SU-DHL-6 (cell line): Measurements from ENCODE around the gene AKIRIN1.
"Not testable (repeated sequence)": the region's sequence is repeated elsewhere in the genome, so short reads cannot be mapped to it uniquely, and the experiment has no call there.

Experiments
- H2AFZ ChIP-seq: fragments of 200-600 bp; sonication (generic); 2 replicates; pipeline ENCODE4 v1.6.1; 2014; ENCODE audit warnings: low read depth, mild to moderate bottlenecking, moderate library complexity, mixed read lengths, antibody characterized with exemption, low read length; ENCODE audit not compliant: severe bottlenecking
- H3F3A ChIP-seq: fragments of 200-600 bp; shearing (Covaris generic); 2 replicates; pipeline ENCODE4 v1.6.0; 2016; ENCODE audit warnings: antibody characterized with exemption, mild to moderate bottlenecking; ENCODE audit not compliant: insufficient read depth
- H3K27ac ChIP-seq: fragments of 200-600 bp; sonication (generic); 2 replicates; pipeline ENCODE4 v1.5.1; 2016; ENCODE audit warnings: low read depth, mild to moderate bottlenecking, low read length, moderate library complexity, mixed read lengths
- H3K27me3 ChIP-seq: fragments of 200-600 bp; sonication (generic), shearing (Covaris generic); 2 replicates; pipeline ENCODE4 v1.6.0; 2014; ENCODE audit warnings: mild to moderate bottlenecking, low read length
- H3K36me3 ChIP-seq: fragments of 200-600 bp; sonication (generic); 2 replicates; pipeline ENCODE4 v1.6.1; 2014; ENCODE audit warnings: mild to moderate bottlenecking, low read length, mixed read lengths
- H3K4me2 ChIP-seq: fragments of 300-600, 200-600 bp; shearing (Covaris generic), sonication (generic); 2 replicates; pipeline ENCODE4 v1.6.0; 2014; ENCODE audit warnings: low read length, low read depth, mild to moderate bottlenecking; ENCODE audit not compliant: poor library complexity, severe bottlenecking
- H3K4me3 ChIP-seq: fragments of 200-600 bp; sonication (generic); 2 replicates; pipeline ENCODE4 v1.5.1; 2014; ENCODE audit warnings: antibody characterized with exemption, low read length, mild to moderate bottlenecking, mixed read lengths; ENCODE audit not compliant: insufficient read depth, poor library complexity, severe bottlenecking
- H3K79me2 ChIP-seq: fragments of 200-600 bp; sonication (generic); 2 replicates; pipeline ENCODE4 v1.6.1; 2014; ENCODE audit warnings: mild to moderate bottlenecking, low read length, moderate library complexity; ENCODE audit not compliant: insufficient read depth
- H3K9ac ChIP-seq: fragments of 200-600 bp; sonication (generic); 2 replicates; pipeline ENCODE4 v1.7.0; 2014; ENCODE audit warnings: mild to moderate bottlenecking, low read length
- H3K9me2 ChIP-seq: fragments of 200-600 bp; sonication (generic); replicated peaks from 2 replicates; pipeline ENCODE4 v1.6.1; 2014; ENCODE audit warnings: low read length; ENCODE audit not compliant: insufficient read depth
- H3K9me3 ChIP-seq: fragments of 200-600 bp; sonication (generic); 2 replicates; pipeline ENCODE4 v1.6.1; 2014; ENCODE audit warnings: low read length, mixed read lengths; ENCODE audit not compliant: insufficient read depth
- H4K20me1 ChIP-seq: fragments of 200-600 bp; sonication (generic); 2 replicates; pipeline ENCODE4 v1.6.1; 2014; ENCODE audit warnings: low read depth, mild to moderate bottlenecking, antibody characterized with exemption, low read length, moderate library complexity, mixed read lengths
- CTCF ChIP-seq: fragments of 200-600 bp; sonication (generic); IDR thresholded peaks from one replicate; pipeline ENCODE4 v1.5.1; 2017; ENCODE audit warnings: antibody characterized with exemption, mild to moderate bottlenecking, low read length, moderate library complexity; ENCODE audit not compliant: insufficient read depth, poor library complexity, severe bottlenecking
- EZH2phosphoT487 ChIP-seq: fragments of 200-600 bp; sonication (generic), shearing (Covaris generic); conservative IDR thresholded peaks from 2 replicates; pipeline ENCODE4 v1.6.1; 2018; ENCODE audit warnings: mild to moderate bottlenecking, antibody characterized with exemption, low read length, moderate library complexity, mixed read lengths

AKIRIN1 gene

DNA sequence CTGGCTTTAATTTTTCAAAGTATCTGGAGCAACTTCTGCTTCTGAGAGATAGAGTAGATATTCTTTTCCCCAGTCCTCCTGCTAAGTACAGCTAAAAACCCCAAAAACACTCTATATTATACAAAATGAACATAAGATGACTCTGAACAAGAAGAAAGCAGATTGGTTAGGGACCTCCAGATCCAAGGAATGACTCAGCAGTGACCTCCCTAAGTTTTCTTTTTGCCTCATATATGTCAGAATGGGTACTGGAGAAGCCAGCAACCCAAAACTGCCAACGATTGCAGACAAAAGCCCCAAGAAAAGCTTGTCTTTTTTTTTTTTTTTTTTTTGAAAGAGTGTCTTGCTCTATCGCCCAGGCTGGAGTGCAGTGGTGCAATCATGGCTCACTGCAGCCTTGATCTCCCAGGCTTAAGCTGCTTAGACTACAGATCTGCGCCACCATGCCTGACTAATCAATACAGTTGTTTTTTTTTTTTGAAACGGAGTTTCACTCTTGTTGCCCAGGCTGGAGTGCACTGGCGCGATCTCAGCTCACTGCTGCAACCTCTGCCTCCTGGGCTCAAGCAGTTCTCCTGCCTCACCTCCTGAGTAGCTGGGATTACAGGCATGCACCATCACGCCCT, 57.8 kb downstream of the AKIRIN1 start:
- Histone ChIP-seq H3K79me2 (no peaks in the 10 kb centered on the region), H4K20me1 (no peaks in the 10 kb centered on the region), H3K4me2 (no peak overlapping the region), H3K36me3 (no peaks in the 10 kb centered on the region), H3K27me3 (no peaks in the 10 kb centered on the region), H3K9me2 (no peaks in the 10 kb centered on the region), H3K4me3 (no peak overlapping the region), H3K9ac (no peak overlapping the region), H2AFZ (no peak overlapping the region), H3K9me3 (no peaks in the 10 kb centered on the region), H3F3A (no peaks in the 10 kb centered on the region), H3K27ac (no peak overlapping the region)
- TF ChIP-seq EZH2phosphoT487: no peak
- TF ChIP-seq CTCF: no peak

DNA sequence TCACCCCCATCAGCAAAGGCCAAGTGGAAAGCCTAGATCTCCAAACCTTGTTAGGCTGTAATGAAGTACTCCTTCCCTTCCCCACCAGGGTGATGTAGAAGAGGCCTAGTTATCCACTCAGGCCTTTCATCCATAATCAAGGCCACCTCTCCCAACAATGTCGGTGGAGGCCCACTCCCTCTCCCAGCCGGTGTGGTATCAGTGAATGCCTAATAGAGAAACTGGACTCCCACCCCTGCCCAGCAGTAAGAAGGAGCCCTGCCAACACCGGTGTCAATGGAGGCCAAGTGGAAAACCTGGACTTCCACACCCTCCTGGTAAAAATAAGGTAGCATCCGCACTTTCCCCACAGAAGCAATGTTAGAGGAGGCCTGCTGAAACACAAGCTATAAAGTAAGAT, 58.9 kb downstream of the AKIRIN1 start:
- no peak overlapping the region for H2AFZ ChIP-seq
- no peaks in the 10 kb centered on the region for H4K20me1 ChIP-seq
- no peaks in the 10 kb centered on the region for H3K9me2 ChIP-seq
- H3K9me3 ChIP-seq: no peaks in the 10 kb centered on the region
- H3K79me2 ChIP-seq: no peaks in the 10 kb centered on the region
- no peak overlapping the region for H3K4me3 ChIP-seq
- H3F3A ChIP-seq: no peaks in the 10 kb centered on the region
- no peaks in the 10 kb centered on the region for H3K36me3 ChIP-seq
- H3K27ac ChIP-seq: no peak overlapping the region
- no peaks in the 10 kb centered on the region for H3K27me3 ChIP-seq
- H3K4me2 ChIP-seq: no peak overlapping the region
- H3K9ac ChIP-seq: no peak overlapping the region
- TF ChIP-seq EZH2phosphoT487 (no peak), CTCF (no peak)

DNA sequence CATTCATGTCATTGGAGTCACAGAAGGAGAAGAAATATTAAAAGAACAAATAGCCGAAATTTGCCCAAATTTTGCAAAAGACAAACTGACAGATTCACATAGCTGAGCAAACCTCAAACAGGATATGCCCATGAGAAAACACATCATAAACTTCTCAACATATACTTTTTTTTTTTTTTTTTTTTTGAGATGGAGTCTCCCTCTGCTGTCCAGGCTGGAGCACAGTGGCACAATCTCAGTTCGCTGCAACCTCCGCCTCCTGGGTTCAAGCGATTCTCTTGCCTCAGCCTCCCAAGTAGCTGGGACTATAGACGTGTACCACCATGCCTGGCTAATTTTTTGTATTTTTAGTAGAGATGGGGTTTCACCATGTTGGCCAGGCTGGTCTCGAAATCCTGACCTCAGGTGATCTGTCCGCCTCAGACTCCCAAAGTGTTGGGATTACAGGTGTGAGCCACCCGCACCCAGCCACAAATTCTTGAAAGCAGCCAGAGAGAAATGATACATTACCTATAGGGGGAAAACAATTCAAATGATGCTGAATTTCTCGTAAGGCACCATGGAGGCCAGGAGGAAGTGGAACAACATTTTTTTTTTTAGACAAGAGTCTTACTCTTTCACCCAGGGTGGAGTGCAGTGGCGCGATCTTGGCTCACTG, 60.2 kb downstream of the AKIRIN1 start:
- H2AFZ ChIP-seq, H3F3A ChIP-seq, H3K9ac ChIP-seq, H3K9me3 ChIP-seq, H3K27me3 ChIP-seq, H3K9me2 ChIP-seq, H4K20me1 ChIP-seq, H3K4me3 ChIP-seq, H3K79me2 ChIP-seq, H3K27ac ChIP-seq, H3K36me3 ChIP-seq, H3K4me2 ChIP-seq: not testable (repeated sequence)

- Histone ChIP-seq H3K79me2 (no peaks in the 10 kb centered on the region), H3F3A (no peaks in the 10 kb centered on the region), H3K9me3 (no peaks in the 10 kb centered on the region), H4K20me1 (no peaks in the 10 kb centered on the region), H3K9ac (no peak overlapping the region), H3K27ac (no peak overlapping the region), H3K36me3 (no peaks in the 10 kb centered on the region), H3K4me2 (no peak overlapping the region), H3K9me2 (no peaks in the 10 kb centered on the region), H2AFZ (no peak overlapping the region), H3K27me3 (no peaks in the 10 kb centered on the region), H3K4me3 (no peak overlapping the region)
- TF ChIP-seq EZH2phosphoT487 (no peak), CTCF (no peak)
Measured at GRCh38 chr1:39051956-39052355, 60.9 kb downstream of the AKIRIN1 start.

GRCh38 chr1:39055213-39055710, 64.2 kb downstream of the AKIRIN1 start:
- H3K9me2 ChIP-seq, H3K27me3 ChIP-seq, H3K79me2 ChIP-seq, H2AFZ ChIP-seq, H3F3A ChIP-seq, H3K4me3 ChIP-seq, H3K9me3 ChIP-seq, H3K4me2 ChIP-seq, H3K27ac ChIP-seq, H3K9ac ChIP-seq, H4K20me1 ChIP-seq, H3K36me3 ChIP-seq: not testable (repeated sequence)
